ENCODE measurements around the gene PMEL. TPM values are rescaled to one million over a fixed set of nuclear protein-coding genes. Genes with fewer than 3 reads are reported as not detected.

Gene PMEL
- total RNA-seq: 1.7 and 18.7 TPM in 2 replicates

DNA sequence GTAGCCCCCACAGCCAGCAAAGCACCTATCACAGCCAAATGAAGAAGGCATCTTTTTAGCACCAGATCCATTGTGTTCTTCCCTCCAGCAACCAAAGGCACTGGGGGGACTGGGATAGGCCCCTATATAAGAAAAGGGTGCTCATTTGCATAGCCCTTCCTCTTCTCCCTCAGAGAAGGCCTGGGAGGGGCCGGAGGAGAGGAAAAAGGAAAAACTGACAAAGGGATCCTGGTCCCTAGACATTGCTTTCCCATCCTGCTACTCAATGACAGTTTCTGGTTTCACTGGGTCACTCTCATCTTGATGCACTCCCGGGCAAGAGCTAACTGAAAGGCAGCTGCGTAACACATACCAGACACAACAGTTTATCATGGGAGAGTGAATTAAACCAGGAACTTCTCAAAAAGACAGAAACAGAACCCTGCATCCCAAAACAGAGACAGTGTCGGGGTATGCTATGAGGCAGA, at the start of gene PMEL:
Gene PMEL (minus strand): TSS at position 102 of the 467 bp plus-strand sequence. CDS start 31 bp downstream, at position 71.

GRCh38 chr12:55996715-55997534, 31.1 kb upstream of the PMEL start, which contains the start of gene SUOX:
Gene SUOX (plus strand): TSS chr12:55997276. CDS start chr12:56002222, 4,946 bp downstream.

GRCh38 chr12:55973599-55974307, 7.9 kb upstream of the PMEL start, which contains the start of gene RAB5B:
Gene RAB5B (plus strand): TSS chr12:55974078. CDS start chr12:55986961, 12,883 bp downstream.

GRCh38 chr12:55966408-55967281, 803 bp upstream of the PMEL start, which contains the start of gene CDK2:
Gene CDK2 (plus strand): TSS chr12:55966830. CDS start chr12:55967009, 179 bp downstream.

DNA sequence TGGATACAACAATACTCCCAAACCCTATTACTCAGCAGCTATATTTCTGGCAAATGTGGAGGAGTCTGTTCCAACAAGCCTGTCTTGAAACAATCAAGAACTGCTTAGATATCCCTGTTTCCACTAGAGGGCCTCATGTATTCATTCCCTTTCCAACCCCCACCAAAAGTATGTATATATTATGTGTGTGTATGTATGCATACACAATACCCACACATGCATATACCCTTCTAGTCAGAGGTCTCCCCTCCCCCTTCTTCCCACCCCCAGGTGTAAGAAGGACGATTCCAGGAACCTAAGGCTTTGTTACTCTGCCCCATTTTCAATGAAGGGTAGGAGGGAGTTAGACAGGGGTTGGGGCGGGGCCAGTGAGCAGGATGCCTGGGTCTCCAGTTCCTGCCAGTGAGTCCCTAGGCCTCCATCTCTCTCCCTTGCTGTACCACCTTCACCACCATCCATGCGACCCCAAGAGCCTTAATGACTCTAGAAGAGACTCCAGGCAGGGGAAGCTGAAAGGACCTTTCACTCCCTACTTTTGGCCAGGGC, 35.0 kb downstream of the PMEL start, which contains the start of gene DGKA:
Gene DGKA (plus strand): TSS at position 392 of the 546 bp plus-strand sequence. CDS start 5,342 bp downstream, outside the sequence.

DNA sequence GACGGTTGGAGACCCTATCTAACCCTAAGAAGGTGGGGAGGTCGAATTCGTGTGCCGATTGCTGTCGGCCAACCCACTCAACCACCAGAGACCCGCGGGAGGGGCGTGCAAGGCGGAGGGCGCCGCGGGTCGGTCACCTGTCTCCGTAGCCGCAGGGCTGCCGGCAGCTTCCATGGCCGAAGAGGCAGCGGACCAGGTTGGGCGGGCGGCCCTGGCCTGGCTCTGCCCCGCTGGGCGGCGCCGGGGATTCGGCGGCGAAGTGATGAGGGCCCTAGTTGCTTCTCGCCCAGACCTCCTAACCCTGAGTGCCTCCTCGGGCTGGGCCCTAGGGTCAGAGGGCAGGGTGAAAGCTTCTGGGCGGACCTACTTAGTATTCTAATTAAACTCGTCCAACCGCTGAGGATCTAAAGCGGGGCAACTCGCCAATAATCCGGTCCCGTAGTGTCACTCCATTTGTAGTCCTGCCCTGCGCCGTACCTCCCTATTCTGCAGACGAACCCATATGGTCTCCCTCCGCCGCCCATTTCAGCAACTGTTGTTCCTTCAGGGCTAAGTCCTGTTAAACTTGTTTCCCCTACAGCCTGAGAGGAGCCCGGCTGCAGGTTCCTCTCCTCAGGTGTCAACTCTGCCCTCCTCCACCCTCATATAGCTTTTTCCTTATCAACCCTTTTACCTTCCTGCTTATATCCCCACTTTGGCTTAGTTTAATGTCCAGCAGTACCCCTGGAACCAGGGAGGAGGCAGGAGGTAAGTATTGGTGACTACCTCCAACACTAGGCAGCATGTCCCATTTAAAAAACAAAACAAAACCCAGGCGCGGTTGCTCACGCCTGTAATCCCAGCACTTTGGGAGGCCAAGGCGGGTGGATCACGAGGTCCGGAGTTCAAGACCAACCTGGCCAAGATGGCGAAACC, 38.0 kb downstream of the PMEL start, which contains the start of gene PYM1:
Gene PYM1 (minus strand): TSS at position 307 of the 915 bp plus-strand sequence. CDS start 133 bp downstream, at position 174.

Other genes with a start within 250 kb of the PMEL start
- gene BLOC1S1, start 250.0 kb downstream of the PMEL start, total RNA-seq: 139 and 141 TPM in 2 replicates
- gene RDH5, start 245.6 kb downstream of the PMEL start, total RNA-seq: 2.2 TPM in 1 of 2 replicates, not detected in the other
- gene CD63, start 237.0 kb downstream of the PMEL start, total RNA-seq: 790 and 1,053 TPM in 2 replicates
- 6.5 and 9.7 TPM in 2 replicates for gene GDF11, start 222.9 kb downstream of the PMEL start, total RNA-seq
- gene SARNP, start 148.3 kb downstream of the PMEL start, total RNA-seq: 92.9 and 119 TPM in 2 replicates
- 14.6 and 25.6 TPM in 2 replicates for gene ORMDL2, start 148.0 kb downstream of the PMEL start, total RNA-seq
- 37.1 and 48.1 TPM in 2 replicates for gene DNAJC14, start 136.5 kb downstream of the PMEL start, total RNA-seq
- gene MMP19, start 123.1 kb downstream of the PMEL start, total RNA-seq: 21.9 and 38.4 TPM in 2 replicates
- gene PYM1, start 38.1 kb downstream of the PMEL start, total RNA-seq: 30.9 and 31.5 TPM in 2 replicates
- 14.8 and 31.3 TPM in 2 replicates for gene DGKA, start 34.9 kb downstream of the PMEL start, total RNA-seq
- 24.5 and 46.2 TPM in 2 replicates for gene CDK2, start 788 bp upstream of the PMEL start, total RNA-seq
- gene RAB5B, start 8.0 kb upstream of the PMEL start, total RNA-seq: 56.6 and 74.1 TPM in 2 replicates
- 11.4 and 31.9 TPM in 2 replicates for gene SUOX, start 31.2 kb upstream of the PMEL start, total RNA-seq
- 2.6 and 8.1 TPM in 2 replicates for gene IKZF4, start 55.0 kb upstream of the PMEL start, total RNA-seq
- gene RPS26, start 75.9 kb upstream of the PMEL start, total RNA-seq: 1,233 and 1,614 TPM in 2 replicates
- 0.64 and 1.8 TPM in 2 replicates for gene ERBB3, start 114.1 kb upstream of the PMEL start, total RNA-seq
- gene PA2G4, start 138.5 kb upstream of the PMEL start, total RNA-seq: 98.1 and 145 TPM in 2 replicates
- gene RPL41, start 150.6 kb upstream of the PMEL start, total RNA-seq: 2,965 and 4,023 TPM in 2 replicates
- 3.4 and 5.0 TPM in 2 replicates for gene ZC3H10, start 152.2 kb upstream of the PMEL start, total RNA-seq
- gene ESYT1, start 162.2 kb upstream of the PMEL start, total RNA-seq: 81.4 and 171 TPM in 2 replicates
- gene MYL6B, start 186.5 kb upstream of the PMEL start, total RNA-seq: 112 and 142 TPM in 2 replicates
- 1,228 and 2,927 TPM in 2 replicates for gene MYL6, start 192.3 kb upstream of the PMEL start, total RNA-seq
- 27.5 and 43.8 TPM in 2 replicates for gene SMARCC2, start 223.4 kb upstream of the PMEL start, total RNA-seq